D341Med (cell line): ENCODE results near the gene BAIAP2.
"Not testable (repeated sequence)": the region's sequence is repeated elsewhere in the genome, so short reads cannot be mapped to it uniquely, and the experiment has no call there.

ENCODE experiments used
- DNase-seq: peaks from one replicate; pipeline ENCODE4 v3.0.0; 2012; ENCODE audit warnings: low spot score

The BAIAP2 gene

GRCh38 chr17:81002013-81002384 is 33.0 kb upstream of the BAIAP2 start:
- DNase-seq: peak; percentile 58

- peak; percentile 64 for DNase-seq
Observed at GRCh38 chr17:81002409-81003361, 32.3 kb upstream of the BAIAP2 start.

GRCh38 chr17:81003711-81004475 is 31.1 kb upstream of the BAIAP2 start:
- DNase-seq: peak; percentile 78

GRCh38 chr17:81006891-81007290 is 28.1 kb upstream of the BAIAP2 start:
- DNase-seq: no peak

- DNase-seq: peak; percentile 34
Observed at GRCh38 chr17:81008140-81008539, 26.8 kb upstream of the BAIAP2 start.

GRCh38 chr17:81009136-81009535 is 25.8 kb upstream of the BAIAP2 start:
- DNase-seq: peak; percentile 25

GRCh38 chr17:81010935-81011334 is 24.0 kb upstream of the BAIAP2 start:
- DNase-seq: no peak

- DNase-seq: no peak
Observed at GRCh38 chr17:81011951-81012350, 23.0 kb upstream of the BAIAP2 start.

- DNase-seq: no peak
Observed at GRCh38 chr17:81012574-81013447, 22.1 kb upstream of the BAIAP2 start.

DNA sequence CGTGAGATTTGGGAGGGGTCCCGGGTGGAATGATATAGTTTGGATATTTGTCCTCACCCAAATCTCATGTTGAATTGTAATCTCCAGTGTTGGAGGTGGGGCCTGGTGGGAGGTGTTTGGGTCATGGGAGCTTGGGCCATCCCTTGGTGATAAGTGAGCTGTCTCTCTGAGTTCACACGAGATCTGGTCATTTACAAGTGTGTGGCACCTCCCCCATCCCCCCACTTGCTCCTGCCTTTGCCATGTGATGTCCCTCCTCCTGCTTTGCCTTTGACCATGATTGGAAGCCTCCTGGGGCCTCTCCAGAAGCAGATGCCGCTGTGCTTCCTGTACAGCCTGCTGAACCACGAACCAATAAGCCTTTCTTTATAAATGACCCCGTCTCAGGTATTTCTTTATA is 21.3 kb upstream of the BAIAP2 start:
- no peak for DNase-seq

- DNase-seq: no peak
Observed at GRCh38 chr17:81015136-81015535, 19.8 kb upstream of the BAIAP2 start.

DNA sequence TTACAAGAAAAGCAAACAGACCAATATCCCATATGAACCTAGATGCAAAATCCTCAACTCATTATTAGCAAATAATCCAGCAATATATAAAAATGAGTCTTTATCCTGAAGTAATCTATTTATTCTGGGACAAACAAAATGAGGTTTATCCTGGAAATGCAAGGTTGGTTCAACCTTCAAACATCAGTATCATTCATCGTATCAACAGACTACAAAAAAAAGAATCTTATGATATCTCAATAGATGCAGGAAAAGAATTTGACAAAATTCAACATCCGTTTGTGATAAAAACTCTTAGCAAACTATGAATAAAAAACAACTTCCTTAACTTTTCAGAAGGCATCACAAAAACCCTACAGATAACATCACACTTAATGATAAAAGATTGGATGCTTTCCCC is 18.4 kb upstream of the BAIAP2 start:
- no peak for DNase-seq

DNA sequence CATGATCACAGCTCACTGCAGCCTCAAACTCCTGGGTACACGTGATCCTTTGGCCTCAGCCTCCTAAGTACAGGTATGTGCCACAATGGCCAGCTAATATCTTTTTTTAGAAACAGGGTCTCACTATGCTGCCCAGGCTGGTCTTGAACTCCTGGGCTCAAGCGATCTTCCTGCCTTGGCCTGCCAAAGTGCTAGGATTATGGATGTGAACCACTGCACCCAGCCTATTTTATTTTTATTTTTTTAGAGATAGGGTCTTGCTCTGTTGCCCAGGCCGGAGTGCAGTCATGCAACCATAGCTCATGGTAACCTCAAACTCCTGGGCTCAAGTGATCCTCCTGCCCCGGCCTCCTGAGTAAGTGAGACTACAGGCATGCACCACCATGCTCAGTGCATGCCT is 17.6 kb upstream of the BAIAP2 start:
- DNase-seq: not testable (repeated sequence)

GRCh38 chr17:81018044-81018802 is 16.7 kb upstream of the BAIAP2 start:
- peak; percentile 87 for DNase-seq

DNA sequence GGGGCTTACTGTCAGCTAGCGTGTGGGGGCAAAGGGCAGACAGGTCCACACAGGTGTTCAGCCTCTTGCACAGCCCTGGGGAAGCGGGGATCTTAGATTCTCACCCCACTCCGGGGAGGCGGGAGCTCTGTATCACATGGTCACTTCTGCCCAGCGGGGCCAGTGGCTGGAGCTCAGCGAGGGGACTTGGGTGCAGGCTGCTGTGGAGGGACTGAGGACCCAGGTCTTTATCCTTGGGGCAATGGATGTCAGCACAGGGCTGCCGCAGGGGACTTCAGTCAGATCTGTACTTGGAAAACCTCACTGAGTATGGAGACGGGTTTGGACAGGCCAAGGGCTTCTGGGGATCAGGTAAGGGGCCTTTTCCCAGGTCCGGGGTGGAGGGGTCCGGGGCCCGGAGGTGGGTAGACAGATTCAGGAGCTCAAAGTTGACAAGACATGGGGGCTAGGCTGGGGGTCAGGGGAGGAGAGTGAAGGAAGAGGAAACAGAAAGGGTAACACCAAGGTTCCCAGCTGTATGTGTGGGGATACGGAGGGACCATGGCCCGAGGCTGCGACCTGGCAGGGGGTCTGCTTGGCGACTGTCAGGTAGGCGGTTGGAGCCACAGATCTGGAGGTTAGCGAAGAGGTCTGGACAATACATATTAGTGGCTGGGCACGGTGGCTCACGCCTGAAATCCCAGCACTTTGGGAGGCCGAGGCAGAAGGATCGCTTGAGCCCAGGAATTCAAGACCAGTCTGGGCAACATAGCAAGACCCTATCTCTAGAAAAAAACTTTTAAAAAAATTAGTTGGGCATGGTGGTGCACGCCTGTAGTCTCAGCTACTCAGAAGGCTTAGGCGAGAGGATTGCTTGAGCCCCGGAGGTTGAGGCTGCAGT is 15.1 kb upstream of the BAIAP2 start:
- peak; percentile 30 for DNase-seq

GRCh38 chr17:81020443-81020766 is 14.5 kb upstream of the BAIAP2 start:
- no peak for DNase-seq

GRCh38 chr17:81020767-81021497 is 14.0 kb upstream of the BAIAP2 start:
- DNase-seq: peak; percentile 46

- peak; percentile 15 for DNase-seq
Observed at GRCh38 chr17:81021531-81022343, 13.2 kb upstream of the BAIAP2 start.

DNA sequence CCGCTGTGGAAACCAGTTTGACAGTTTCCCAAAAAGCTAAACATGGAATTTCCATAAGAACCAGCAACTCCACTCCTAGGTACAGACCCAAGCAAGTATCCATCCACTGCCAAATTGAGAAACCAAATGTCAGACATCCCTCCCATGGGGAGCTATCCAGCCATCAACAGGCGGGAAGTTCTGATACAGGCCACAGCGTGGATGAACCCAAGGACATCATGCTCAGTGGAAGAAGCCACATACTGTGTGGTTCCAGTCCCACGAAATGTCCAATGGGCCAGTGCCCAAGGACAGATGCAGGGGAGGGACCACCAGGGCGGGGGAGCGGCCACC is 12.6 kb upstream of the BAIAP2 start:
- DNase-seq: peak; percentile 21
